ENCODE measurements around the gene FAM81B.
A peak's percentile ranks its signal among the peaks of the same experiment; 100 is the strongest.

Gene FAM81B

DNA sequence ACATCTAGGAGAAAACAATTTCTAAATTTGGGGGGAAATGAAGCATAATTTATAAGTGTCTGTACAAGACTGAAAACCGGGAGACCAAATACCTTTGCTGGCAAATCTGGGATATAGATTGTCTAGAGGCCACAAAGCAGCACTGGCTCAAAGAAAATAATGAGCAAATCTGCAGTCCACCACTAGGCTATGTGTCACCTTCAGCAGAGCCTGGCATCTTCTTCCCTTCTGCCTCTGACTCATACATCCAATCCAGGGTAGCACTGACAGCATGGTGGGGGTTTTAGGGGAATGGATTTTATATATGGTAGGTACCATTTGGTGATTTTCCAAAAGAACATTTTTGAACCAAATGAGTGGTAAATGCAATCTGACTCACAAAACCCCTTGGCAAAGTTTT lies 12.8 kb downstream of the FAM81B start:
- no peak for DNase-seq

DNA sequence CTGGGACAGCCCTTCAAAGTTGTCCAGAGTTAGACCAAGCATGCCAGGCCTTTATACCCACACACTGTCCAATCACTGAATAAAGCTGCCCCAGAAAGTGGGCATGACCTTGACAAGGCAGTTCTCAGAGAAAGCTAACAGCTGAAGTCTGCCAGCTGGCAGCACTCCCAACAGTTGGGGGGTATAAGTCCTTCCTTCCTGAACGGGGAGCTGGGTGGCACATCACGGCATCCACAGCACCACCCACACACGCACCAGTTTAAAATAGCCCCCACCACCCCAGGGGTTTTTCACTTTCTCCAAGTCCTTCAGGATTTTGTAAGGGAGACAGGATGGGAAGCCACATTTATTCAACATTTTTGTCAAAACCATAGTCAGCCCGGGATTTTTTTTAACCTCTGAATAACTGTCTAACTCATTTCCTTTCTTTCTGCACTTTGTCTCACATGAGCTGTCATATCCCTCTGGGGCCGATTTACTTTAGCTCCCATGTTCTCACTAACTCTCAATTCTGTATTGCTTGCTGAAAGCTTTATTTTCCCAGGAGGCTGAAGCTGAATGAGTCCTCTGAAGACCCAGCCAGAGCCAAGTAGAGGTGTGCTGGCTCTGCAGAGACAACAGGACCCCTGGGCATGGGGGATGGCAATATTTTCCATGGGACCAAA lies 15.4 kb downstream of the FAM81B start:
- DNase-seq: no peak

DNA sequence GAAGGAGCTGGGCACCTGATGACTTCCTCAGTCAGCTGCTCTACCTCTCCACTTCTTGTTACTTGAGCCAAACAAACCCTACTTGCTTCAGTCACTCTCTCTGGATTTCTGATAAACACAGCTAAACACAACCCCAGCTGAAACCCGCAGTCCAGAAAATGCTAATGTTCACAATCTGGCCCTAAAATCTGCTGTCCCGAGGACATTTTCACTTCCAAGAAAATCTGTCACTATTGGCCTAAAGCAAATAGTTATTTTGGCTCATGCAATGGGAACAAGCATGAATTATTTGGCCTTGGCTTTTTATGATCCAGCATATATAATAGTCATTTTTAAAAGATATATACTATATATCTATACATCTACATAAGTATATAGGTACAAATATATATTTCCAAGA lies 19.1 kb downstream of the FAM81B start:
- DNase-seq: no peak

DNA sequence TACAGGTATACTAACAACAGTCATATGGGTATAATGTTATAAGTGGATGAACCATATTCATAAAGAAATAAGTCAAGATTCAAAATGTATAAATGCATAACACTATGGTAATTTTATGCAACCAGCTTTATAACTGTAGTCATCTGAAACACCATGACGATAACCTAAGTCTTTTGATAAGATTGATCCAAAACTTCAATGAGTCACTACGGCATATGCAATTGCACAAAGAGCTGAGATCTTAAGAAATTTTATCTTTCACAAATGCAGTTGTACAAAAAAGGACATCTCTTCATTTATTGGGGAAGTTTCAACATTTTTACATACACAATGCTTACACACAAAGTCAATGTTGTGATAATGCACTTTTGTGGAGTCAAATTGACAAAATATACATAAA lies 20.3 kb downstream of the FAM81B start:
- DNase-seq: no peak

DNA sequence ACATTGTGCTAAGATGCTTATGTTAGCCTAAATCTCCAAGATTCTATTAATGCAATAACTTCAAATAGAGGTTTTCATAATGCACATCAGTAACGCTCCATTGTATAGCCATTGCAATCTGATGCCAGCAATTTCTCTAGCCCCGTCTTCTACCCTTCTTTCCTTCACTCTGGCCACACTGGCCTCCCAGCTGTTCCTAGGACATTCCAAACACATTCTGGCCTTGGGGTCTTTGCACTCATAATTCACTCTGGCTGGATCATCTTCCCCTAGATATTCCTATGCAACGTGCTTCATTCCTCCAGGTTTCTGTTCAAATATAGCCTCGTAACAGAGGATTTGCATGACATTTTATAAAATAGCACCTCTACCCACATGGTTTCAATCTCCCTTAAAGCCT lies 23.3 kb downstream of the FAM81B start:
- no peak for DNase-seq

DNA sequence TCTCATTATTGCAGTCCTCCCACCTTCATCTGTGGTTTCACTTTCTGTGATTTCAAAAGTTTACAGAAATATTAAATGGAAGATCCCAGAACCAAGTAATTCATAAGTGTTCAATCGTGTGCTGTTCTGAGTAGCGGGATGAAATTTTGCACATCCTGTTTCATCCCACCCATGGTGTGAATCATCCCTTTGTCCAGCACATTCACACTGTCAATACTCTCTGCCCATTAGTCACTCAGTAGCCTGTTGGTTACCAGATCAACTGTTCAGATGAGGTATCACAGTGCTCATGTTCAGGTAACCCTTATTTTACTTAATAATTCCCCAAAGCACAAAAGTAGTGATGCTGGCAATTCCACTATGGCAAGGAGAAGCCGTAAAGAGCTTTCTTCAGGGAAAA lies 26.8 kb downstream of the FAM81B start:
- DNase-seq: no peak

DNA sequence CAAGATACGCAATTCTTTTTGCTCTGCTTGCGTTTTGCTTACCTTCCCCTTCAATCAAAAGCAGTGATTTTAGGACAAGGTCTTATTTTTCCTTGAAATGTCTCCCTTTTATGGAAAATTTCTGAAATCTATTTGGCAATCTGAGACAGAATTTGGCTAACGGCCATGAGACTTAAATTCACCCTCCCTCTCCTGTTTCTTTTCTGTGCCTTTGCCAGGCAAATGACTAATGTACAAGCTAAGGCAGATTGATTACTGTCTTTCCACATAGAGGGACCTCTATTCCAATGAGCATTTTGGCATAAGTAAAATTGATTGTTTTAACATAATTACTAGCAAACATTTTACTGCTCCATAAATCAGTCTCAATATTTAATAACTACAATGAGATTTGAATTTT lies 31.7 kb downstream of the FAM81B start:
- no peak for DNase-seq

DNA sequence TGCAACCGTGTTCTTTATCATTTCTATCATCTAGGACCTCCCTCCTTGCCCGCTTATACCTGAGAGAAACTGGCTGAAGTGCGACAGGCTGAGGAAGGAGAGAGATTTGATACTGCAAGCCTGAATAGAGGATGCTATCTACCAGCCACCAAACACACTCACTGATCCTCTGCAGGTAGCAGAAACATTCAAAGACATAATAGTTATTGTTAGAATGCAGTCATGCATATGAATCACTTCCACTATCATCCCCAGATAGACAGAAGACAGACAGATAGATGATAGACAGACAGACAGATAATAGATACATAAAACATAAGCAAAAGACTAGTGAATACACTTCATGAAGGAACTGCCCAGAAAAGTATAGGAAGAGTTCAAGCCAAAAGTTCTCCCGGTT lies 32.9 kb downstream of the FAM81B start:
- DNase-seq: no peak

DNA sequence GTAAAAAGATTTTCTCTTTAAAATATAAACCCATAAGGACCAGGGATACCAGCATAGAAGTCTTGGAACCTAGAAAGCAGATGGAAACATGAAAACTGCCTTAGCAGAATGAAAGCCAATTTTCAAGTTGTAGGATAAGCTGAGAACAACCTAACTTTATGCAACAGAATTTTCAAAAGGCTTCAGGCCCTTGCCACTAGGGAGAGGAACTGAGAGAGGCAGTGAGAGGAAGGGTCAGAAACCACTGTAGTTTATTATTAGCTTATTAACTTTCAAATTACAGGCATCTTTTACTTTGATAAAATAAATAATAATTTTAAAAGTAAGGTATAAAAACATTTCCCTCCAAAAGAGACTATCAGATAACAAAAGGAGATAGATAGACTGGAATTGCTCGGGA lies 33.4 kb downstream of the FAM81B start:
- no peak for DNase-seq

DNA sequence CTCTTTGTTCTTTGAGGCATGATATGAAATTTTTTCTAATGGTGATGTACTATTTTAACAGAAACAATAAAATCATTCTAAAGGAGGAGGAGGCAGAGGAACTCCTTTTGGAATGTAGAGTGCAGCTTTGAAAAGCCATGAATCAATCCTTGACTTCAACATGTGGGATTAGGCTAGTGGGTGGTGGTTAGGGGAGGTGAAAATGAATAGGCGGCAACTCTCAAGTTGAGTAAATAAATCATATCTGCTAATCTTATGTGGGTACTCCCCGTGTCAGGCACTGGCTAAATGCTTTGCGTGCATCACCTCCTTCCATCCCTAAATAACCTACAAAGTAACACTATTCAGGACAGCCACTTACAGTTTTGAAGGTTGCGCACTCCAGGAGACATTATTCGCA lies 35.1 kb downstream of the FAM81B start:
- DNase-seq: no peak

DNA sequence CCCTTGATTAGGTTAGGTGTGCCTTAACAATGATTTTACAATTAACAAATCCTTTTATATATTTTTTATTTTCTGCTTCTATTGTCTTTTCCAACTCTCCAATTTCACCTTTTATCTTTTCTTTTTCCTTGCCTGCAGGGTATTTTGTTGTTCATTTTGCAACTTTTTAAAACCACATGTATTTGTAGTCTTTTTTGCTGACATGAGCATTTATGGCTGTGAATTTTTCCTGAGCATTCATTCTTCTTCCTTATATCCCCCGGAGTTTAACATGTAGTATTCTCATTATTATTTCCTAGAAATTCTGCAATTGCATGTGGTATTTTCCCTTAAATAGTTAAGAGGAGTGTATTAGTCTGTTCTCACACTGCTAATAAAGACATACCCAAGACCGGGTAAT lies 41.6 kb downstream of the FAM81B start:
- DNase-seq: no peak

DNA sequence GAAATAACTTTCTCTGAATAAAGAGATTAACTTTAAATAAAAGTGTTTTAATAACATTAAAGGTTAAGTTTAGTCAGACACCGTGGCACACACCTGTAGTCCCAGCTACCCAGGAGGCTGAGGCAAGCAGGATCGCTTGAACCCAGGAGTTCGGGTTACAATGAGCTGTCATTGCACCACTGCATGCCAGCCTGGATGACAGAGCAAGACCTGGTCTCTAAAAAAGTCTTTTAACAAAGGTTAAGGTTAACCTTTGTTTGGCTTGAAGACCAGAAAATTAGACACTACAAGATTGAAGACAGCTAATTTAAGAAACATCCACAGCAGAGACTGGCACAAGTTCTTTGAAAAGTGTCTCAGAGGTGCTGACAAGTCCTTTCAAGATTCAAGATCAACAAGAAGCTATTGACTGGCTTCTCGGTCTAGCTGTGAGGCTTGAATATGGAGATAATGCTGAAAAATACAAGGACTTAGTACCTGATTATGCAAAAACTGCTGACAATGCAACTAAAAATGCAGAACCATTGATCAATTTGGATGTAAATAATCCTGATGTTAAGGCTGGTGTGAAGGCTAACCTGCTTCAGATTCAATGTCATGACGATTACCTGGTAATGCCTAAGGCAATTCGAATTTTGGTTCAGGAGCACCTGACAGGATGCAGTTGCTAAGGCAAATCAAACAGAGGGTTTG lies 48.8 kb downstream of the FAM81B start:
- DNase-seq: no peak

DNA sequence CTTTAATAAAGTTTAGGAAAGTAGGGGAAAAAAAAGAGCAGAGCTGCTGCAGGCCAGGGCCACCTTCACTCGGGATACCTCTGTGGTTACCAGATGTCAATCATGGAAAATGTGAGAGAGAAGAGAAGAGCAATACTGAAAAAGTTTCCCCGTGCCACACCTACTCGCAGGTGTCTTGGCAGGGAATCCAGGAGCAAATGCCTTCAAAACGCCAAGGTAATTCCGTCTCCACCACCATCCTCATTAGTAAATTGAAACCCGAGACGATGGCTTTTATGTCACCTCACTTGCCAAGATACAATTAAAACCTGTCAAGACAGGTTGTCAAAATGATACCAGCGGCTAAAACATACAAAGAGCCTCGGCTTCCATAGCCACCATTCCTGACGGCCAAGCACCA lies 49.7 kb downstream of the FAM81B start:
- peak in 1 of 2 experiments; percentile 4 for DNase-seq

DNA sequence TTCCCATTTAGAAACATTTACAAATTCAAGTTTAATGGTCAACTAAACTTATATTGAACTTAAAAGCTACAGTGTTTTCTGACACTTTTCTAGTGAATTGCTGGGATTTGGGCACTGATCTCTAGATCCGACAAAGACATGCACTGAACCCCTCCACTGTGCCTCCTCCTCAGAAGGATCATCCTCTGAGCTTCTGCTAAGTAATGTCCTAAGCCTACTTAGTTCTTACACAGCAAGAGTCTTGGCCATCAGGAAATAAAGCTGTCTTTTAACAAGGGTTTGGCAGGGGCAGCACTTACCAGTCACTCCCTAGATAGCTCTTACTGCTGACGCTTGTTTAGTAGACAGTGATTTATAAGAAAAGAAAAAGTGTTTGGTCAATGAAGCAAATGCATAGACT lies 50.5 kb downstream of the FAM81B start:
- no peak for DNase-seq

DNA sequence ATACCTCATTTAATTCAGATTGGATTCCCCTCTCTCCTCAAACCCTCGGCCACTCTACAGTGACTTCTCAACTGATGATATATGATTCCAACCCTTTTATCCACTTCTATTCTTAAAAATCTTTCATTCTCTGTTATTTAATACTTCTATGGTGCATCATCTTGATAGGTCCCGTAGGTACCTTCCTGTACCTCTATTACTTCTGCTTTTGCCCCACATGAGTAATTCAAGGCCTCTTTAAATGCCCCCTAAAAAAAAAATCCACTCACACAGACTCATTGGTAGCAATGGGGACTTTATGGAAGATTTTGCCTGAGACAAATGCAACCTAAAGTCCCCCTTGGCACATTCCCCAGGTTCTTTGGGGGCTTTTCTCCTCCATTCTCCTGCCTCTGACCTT lies 54.3 kb downstream of the FAM81B start:
- DNase-seq: no peak

DNA sequence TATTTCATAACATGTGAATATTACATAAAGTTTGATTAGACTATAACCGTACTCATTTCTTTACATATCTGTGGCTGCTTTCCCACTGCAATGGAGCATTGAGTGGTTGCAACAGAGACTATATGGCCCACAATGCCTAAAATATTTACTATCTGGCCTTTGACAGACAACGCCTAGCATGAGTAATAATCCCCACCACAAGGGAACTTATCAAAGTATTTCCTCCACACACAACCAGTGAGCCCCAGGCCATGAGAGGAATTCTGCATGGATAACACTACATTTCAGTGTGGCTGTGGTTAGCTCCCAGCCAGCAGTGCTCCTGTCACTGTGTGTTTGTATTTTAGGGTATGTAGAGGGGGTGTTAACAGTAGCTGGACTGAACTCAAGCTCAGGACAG lies 54.8 kb downstream of the FAM81B start:
- no peak for DNase-seq

DNA sequence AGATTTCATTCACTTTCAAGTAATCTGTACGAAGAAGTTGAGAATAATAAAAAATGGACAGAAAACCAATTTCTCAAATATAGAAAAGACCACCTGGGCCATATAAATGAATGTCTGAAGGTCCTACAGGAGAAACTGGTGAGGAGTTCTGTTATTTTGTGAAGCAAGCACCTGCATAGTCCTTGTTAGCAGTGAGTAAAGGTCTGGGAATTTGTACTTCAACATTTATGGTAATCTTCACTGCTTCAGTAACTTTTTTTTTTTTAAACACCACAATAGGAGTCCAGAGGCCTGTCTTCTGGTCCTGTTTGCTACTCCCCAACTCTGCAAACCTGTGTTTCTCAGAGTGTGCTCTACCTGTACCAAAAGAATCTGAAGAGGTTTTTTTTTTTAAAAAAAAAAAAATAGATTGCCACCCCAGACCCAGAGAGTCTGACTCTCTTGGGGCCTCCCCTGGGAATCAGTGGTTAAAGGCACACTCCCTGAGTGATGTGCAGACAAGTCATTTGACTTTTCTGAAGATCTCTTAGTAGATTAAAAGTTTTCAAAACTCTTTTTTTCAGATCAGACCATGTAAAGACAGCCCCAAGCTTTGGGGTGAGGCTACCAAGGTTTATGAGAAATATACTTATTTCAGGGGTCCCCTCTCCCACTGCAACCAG lies 55.5 kb downstream of the FAM81B start:
- DNase-seq: no peak

DNA sequence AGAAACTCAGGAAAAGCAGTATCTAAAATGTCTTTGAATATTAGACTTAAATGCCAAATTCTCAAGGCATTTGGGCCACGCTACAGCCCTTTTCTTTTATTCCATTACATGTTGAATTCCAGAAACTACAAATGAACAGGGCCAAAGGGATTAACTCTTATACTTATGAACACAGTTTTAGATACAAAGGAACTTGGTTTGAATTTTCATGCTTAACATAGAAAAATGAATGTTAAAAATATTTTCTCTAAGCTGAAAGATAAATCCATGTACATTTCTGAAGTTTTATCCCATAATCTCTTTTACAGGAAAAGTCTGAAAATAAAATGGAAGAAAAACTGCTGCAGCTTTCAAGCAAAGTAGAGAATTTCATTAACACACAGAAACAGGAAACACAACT lies 56.8 kb downstream of the FAM81B start:
- DNase-seq: no peak

DNA sequence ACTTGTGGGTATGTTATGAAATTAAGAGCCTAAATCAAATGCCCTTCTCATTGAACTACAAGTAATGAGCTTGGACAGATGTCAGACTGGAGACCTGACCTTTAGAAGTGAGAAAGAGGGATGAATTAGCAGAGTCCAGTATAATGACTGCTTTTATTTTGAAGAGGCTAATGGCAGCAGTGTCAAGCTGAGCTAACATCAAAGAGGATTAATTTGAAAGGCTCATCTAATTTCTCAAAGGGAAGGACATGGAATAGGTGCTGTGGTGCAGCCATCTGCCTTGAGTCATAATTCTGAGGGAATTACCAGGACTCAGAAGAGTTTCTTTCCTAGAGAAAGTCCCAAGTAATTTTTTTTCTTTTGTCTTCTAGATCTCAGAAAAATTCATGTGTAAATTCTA lies 57.6 kb downstream of the FAM81B start:
- no peak for DNase-seq

DNA sequence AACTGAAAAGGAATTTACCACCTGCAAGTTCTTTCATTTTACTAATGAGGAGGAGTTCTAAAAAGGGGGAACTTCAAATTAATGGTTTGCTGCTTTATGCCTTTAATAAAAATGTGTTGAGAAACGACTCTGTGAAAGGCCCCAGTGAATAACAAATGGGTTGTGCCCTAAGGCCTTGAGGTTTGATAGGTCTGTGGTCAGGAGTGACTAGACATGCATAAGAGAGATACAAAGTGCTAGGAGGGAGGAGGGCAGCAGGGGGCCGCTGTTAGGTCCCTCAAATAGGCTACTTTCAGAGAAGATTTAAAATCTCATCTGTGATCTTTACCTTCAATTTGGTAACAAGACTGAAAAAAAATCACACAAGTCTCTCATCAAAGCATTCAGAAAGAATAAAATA lies 58.3 kb downstream of the FAM81B start:
- no peak for DNase-seq

DNA sequence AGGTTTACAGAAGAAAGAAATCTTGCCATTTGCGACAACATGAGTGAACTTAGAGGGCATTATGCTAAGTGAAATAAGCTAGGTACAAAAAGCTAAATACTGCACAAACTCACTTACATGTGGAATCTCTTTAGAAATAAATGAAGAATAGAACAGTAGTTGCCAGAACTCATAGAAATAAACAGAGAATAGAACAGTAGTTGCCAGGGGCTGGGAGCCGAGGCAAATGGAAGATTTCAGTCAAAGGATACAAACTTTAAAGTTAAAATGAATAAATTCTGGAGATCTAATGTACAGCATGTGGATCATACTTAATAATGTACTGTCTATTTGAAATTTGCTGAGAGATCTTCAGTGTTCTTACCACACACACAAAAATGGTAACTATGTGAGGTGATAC lies 63.4 kb downstream of the FAM81B start:
- no peak for DNase-seq

DNA sequence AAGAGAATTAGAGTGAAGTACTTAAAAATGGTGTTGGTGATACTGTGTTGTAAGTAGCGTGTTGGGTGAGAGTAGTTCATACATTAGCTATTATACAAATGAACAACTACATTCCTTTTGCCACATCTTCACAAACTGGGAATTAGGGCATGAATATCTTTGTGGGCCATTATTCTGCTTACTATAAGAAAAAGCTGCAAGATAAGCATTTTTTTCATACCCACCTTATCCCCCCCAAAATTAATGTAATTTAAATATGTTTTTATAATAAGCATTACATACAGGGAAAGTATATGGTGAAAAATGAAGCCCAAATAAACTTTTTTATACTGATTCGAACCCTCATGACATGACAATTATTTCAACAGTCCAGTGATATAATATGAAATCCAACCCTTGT lies 69.5 kb downstream of the FAM81B start:
- no peak for DNase-seq

DNA sequence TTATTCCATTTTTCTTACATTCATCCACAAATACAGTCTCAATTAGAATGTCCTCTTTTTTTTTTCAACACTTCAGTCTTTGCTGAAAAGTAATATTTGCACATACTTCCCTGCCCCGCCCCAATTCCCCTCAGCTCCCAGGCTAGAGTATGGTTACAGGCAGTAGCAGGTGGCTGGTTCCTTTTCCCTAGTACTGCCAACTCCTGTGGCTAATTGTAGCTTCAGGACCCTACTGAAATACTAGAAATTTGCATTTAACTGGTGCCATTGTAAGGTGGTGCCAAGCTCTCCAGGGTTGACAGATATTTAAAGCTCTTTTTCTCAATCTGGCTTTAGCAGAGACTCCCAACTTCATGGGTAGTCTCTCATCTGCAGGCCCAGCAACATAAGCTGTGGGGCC lies 80.3 kb downstream of the FAM81B start:
- peak; percentile 48 to 82 for DNase-seq

DNA sequence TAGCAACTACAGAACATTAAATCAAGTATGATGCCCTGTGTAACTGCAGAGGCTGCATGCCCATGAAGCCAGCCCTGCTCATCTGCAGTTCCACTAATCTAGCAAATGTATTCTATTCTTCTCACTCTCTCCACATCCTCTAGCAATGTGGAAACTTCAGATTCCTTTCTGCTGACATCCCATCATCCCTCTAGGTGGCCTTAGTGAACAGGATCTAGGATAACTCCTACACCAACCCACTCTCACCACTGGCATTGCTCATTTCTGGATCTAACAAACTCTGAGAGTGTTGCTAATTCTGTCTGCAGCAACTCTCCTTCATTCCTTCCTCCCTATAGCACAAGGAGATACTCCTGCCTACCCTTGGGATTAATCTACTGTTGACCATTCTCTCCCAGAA lies 80.8 kb downstream of the FAM81B start:
- DNase-seq: no peak

DNA sequence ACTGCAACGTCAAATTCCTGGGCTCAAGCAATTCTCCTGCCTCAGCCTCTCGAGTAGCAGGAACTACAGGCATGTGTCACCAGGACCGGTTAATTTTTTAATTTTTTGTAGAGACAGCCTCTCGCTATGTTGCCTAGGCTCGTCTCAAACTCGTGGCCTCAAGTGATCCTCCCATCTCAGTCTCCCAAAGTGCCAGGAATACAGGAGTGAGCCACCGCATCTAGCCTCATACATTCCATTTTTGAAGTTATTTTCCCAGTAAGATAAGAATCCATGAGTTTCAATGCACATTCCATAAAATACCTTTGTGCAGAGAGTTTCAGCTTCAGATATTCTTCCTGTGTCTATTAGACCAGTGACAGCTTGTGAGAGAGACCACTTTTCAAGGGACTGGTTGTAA lies 93.3 kb downstream of the FAM81B start:
- DNase-seq: no peak
